Activated naive CD4-positive, alpha-beta T cell treated with anti-CD3 and anti-CD28 coated beads for 36 hours (primary cell): ENCODE measurements around the gene SLC6A6. TPM values are rescaled to one million over a fixed set of nuclear protein-coding genes. Genes with fewer than 3 reads are reported as not detected.
A peak's percentile ranks its signal among the peaks of the same experiment; 100 is the strongest.

Source experiments
- CTCF ChIA-PET: fragments of 350-600 bp; sonication (Branson Sonifier 250); formaldehyde crosslinking; loops from one replicate; lab custom pipeline; 2021; ENCODE audit warnings: antibody characterized with exemption; lab: Charles Lee
- DNase-seq: peaks from one replicate; pipeline ENCODE4 v3.0.0-alpha.2; 2020
- H3K27ac Mint-ChIP-seq: one replicate; pipeline ENCODE4 v1.8.0; 2021; ENCODE audit warnings: mild to moderate bottlenecking, mixed read lengths
- H3K27me3 Mint-ChIP-seq: one replicate; pipeline ENCODE4 v1.8.0; 2021; ENCODE audit warnings: low read depth, mixed read lengths
- H3K36me3 Mint-ChIP-seq: one replicate; pipeline ENCODE4 v1.8.0; 2021; ENCODE audit warnings: low read depth, mixed read lengths
- H3K4me1 Mint-ChIP-seq: one replicate; pipeline ENCODE4 v1.8.0; 2021; ENCODE audit warnings: low read depth, mixed read lengths
- H3K4me3 Mint-ChIP-seq: one replicate; pipeline ENCODE4 v1.8.0; 2021; ENCODE audit warnings: mild to moderate bottlenecking, moderate library complexity, mixed read lengths
- H3K9me3 Mint-ChIP-seq: one replicate; pipeline ENCODE4 v1.8.0; 2021; ENCODE audit warnings: mixed read lengths
- intact Hi-C: fragments of 100-400 bp; cut with micrococcal nuclease; formaldehyde crosslinking; loops from one replicate; pipeline ENCODE4 v1.15.1; 2023
- total RNA-seq, 2 experiments: library from RNA; stranded (reverse); gene quantifications; one replicate each; pipeline ENCODE4 v1.2.3, GENCODE V29; 2021

SLC6A6 gene
- total RNA-seq, 2 experiments from 2014 or later, result 32.2 to 36.9 TPM

- no peaks in the 10 kb centered on the region for H3K27me3 Mint-ChIP-seq
- peaks cover 5% of the 10 kb centered on the region for H3K4me1 Mint-ChIP-seq
- peaks cover 5% of the 10 kb centered on the region for H3K9me3 Mint-ChIP-seq
- CTCF ChIA-PET, result interaction anchor here (0.6 to 3.5 kb wide), 11 partner anchors 8 to 413 kb away, joined by 3 to 14 read pairs (median 4); partner anchors contain the start of genes CCDC174 and GRIP2
- intact Hi-C loops, result loop anchor here (2.0 kb wide), 1 partner anchor 273 kb away; no protein-coding TSS in a partner anchor
- H3K4me3 Mint-ChIP-seq, result no peak overlapping the region
- no peak for DNase-seq
- H3K36me3 Mint-ChIP-seq, result no peaks in the 10 kb centered on the region
- no peak overlapping the region for H3K27ac Mint-ChIP-seq
Measured at GRCh38 chr3:14507757-14508504, 105.5 kb downstream of the SLC6A6 start.

DNA sequence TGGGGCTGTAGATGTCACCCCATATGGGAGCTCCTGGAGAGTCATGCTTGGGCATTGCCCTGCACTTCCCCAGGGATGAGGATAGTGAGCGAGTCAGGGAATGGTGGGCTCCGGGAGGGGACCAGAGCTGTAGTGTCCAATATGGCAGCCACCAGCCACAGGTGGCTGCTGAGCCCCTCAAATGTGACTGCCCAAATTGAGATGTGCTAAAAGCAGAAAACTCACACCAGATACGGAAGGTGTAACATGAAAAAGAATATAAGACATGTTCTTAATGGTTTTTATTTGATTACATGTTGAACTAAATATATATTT lies 106.1 kb downstream of the SLC6A6 start:
- CTCF ChIA-PET, result interaction anchor here (0.6 to 3.5 kb wide), 12 partner anchors 8 to 412 kb away, joined by 3 to 14 read pairs (median 4); partner anchors contain the start of genes CCDC174 and GRIP2
- no peaks in the 10 kb centered on the region for H3K9me3 Mint-ChIP-seq
- H3K36me3 Mint-ChIP-seq, result no peaks in the 10 kb centered on the region
- H3K4me1 Mint-ChIP-seq, result peaks cover 5% of the 10 kb centered on the region
- H3K4me3 Mint-ChIP-seq, result no peak overlapping the region
- DNase-seq, result no peak
- H3K27ac Mint-ChIP-seq, result no peak overlapping the region
- intact Hi-C loops, result loop anchor here (2.0 kb wide), 1 partner anchor 272 kb away; no protein-coding TSS in a partner anchor
- no peaks in the 10 kb centered on the region for H3K27me3 Mint-ChIP-seq

- Mint-ChIP-seq H3K36me3 (no peaks in the 10 kb centered on the region), H3K27ac (no peak overlapping the region), H3K4me1 (peaks cover 5% of the 10 kb centered on the region), H3K27me3 (no peaks in the 10 kb centered on the region), H3K4me3 (no peak overlapping the region), H3K9me3 (no peaks in the 10 kb centered on the region)
- intact Hi-C loops, result loop anchor here (1.0 to 2.0 kb wide), 3 partner anchors 39 to 412 kb away; no protein-coding TSS in a partner anchor
- CTCF ChIA-PET, result interaction anchor here (0.6 to 3.5 kb wide), 18 partner anchors 8 to 606 kb away, joined by 3 to 14 read pairs (median 3); partner anchors contain the start of genes CCDC174 and GRIP2
- DNase-seq, result peak; percentile 82
Measured at GRCh38 chr3:14508966-14509795, 106.8 kb downstream of the SLC6A6 start.

DNA sequence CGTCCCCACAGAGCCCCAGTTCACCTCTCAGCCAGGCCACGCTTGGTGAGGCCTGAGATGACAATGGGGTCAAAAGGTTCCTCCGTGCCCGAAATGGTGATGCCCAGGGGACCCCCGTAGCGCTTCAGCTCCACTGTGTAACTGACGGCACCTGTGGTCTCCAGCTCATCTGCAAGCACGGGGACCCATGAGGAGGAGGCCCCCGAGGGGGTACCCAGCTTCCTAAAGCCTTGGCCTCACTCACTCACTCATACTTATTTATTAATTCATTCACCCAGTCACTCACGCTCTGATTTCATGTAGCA lies 107.3 kb downstream of the SLC6A6 start:
- DNase-seq, result no peak
- no peaks in the 10 kb centered on the region for H3K27me3 Mint-ChIP-seq
- H3K36me3 Mint-ChIP-seq, result no peaks in the 10 kb centered on the region
- H3K9me3 Mint-ChIP-seq, result no peaks in the 10 kb centered on the region
- CTCF ChIA-PET, result interaction anchor here (0.7 to 3.5 kb wide), 9 partner anchors 8 to 607 kb away, joined by 3 to 14 read pairs (median 3); partner anchors contain the start of gene CCDC174
- peaks cover 5% of the 10 kb centered on the region for H3K4me1 Mint-ChIP-seq
- no peak overlapping the region for H3K27ac Mint-ChIP-seq
- intact Hi-C loops, result loop anchor here (1.0 to 2.0 kb wide), 3 partner anchors 39 to 412 kb away; no protein-coding TSS in a partner anchor
- H3K4me3 Mint-ChIP-seq, result no peak overlapping the region

DNA sequence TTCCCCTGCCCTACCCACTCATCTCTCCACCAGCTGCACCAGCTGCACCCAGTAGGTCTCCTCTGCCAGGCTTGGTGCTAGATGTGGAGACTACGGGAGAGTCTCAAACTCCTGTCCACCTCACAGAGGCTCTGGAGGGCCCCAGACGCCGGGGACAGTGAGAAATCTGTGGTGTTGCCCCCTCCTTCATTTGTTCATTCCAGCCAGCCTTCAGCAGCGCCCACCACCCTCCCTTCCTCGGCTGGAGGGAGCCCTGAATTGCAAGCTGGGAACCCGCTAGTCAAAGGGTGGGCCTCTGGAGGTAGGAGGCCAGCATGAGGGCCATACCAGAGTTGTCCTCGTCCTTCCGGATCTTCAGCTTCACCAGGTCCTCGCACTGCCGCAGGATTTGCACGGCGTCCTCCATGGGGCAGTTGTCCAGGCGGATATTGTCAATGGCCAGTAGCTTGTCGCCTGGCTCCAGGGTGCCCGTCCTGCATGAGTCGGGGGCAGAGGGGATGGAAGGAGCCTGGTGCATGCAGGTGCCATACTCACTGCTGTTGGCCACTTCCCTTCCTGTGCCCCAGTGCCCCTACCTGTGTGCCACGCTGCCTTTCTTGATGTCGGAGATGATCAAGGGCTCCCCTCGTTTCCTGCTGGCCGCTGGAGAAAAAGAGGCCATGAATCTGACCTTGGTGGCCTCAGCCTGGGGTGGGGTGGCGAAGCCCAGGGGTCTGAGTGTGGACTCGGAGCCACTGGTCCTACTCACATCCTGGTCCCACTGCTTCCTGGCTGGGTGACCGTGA lies 108.6 kb downstream of the SLC6A6 start:
- intact Hi-C loops, result no loop called here
- no peaks in the 10 kb centered on the region for H3K36me3 Mint-ChIP-seq
- no peak for DNase-seq
- peaks cover 5% of the 10 kb centered on the region for H3K4me1 Mint-ChIP-seq
- H3K9me3 Mint-ChIP-seq, result no peaks in the 10 kb centered on the region
- H3K27me3 Mint-ChIP-seq, result no peaks in the 10 kb centered on the region
- H3K4me3 Mint-ChIP-seq, result no peak overlapping the region
- CTCF ChIA-PET, result interaction anchor here (0.9 to 3.5 kb wide), 3 partner anchors 26 to 116 kb away, joined by 3 to 14 read pairs (median 3); no protein-coding TSS in a partner anchor
- H3K27ac Mint-ChIP-seq, result no peak overlapping the region

DNA sequence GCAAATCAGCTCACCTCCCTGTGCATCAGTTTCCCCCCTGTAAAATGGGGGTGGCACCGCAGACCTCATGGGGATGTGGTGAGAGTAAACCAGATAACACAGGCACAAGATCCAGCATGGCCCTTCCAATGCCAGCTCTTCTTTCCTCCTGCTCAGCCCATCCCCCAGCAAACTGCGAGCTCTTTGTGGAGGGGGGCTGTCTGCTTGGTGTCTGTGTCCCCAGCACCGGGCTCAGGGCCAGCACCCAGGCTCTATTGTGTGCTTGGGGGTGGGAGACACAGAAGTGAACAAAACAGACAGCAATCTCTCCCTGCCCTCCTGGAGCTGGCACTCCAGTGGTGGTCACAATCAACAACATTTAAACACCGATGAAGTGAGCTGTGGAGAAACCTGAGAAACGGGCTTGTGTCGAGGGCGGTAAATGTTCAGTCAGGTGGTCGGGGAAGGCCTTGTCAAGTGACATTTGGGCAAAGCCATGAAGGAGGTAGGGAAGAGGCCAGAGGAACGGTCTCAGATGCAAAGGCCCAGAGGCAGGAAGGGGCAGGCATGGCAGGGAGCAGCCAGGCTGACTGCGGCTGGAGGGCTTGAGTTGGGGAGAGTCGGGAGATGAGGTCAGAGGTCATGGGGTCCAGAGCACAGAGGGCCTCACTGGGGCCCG lies 109.3 kb downstream of the SLC6A6 start:
- Mint-ChIP-seq H3K4me1 (peaks cover 5% of the 10 kb centered on the region), H3K4me3 (no peak overlapping the region), H3K27me3 (no peaks in the 10 kb centered on the region), H3K9me3 (no peaks in the 10 kb centered on the region), H3K27ac (no peak overlapping the region), H3K36me3 (no peaks in the 10 kb centered on the region)
- intact Hi-C loops, result no loop called here
- no peak for DNase-seq
- CTCF ChIA-PET, result interaction anchor here (0.6 to 1.2 kb wide), 2 partner anchors 117 to 268 kb away, joined by 3 read pairs; no protein-coding TSS in a partner anchor

DNA sequence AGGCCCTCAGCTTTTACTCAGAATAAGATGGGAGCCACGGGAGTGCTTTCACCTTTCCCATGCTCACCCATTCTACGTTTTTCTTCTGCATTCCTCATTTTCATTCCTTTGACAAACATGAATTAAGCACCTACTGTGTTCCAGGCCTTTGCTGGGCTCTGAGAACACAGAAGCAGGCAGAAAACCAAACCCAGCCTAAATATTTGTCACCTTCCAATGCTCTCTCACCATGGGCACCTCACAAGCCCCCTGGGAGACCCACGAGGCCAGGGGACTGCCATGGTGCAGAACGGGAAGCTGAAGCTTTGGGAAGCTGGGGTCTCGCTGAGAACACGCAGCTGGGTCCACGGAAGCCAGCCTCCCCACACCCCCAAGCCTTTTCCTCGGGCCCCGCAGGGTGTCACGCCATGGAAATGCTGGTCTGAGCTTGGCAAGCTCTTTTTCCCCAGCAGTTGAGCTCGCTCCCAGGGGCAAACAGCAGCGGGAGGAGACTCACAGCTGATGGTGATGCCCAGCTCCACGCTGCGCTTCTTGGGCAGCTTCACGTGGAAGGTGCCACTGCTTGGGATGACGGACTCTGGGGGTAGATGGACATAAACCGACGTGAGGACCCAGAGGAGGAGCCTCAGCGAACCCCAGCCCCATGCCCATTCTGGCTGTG lies 110.0 kb downstream of the SLC6A6 start:
- CTCF ChIA-PET, result interaction anchor here (0.6 to 1.2 kb wide), 2 partner anchors 117 to 269 kb away, joined by 3 read pairs; no protein-coding TSS in a partner anchor
- no peak for DNase-seq
- Mint-ChIP-seq H3K27ac (no peak overlapping the region), H3K36me3 (no peaks in the 10 kb centered on the region), H3K27me3 (no peaks in the 10 kb centered on the region), H3K9me3 (no peaks in the 10 kb centered on the region), H3K4me3 (no peak overlapping the region), H3K4me1 (peaks cover 5% of the 10 kb centered on the region)
- intact Hi-C loops, result no loop called here

DNA sequence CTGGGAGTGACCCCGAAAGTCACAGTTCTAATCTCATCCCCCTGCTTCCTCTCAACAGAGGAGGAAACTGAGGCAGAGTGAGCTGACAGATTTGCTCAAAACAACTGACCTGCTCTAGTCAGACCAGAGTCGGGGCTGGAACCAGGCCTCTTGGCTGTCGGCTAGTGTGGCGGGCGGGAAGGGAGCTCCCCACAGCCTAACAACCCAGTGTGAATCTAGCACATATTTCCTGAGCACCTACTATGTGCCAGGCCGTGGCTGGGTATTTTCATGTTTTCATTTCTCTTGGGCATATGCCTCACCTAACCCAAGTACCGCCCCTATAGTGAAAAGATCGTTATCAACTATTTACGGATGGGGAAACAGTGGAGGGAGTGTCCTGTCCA lies 110.5 kb downstream of the SLC6A6 start:
- DNase-seq, result no peak
- intact Hi-C loops, result no loop called here
- no peak overlapping the region for H3K27ac Mint-ChIP-seq
- CTCF ChIA-PET, result no interaction called here
- peaks cover 5% of the 10 kb centered on the region for H3K4me1 Mint-ChIP-seq
- no peaks in the 10 kb centered on the region for H3K9me3 Mint-ChIP-seq
- no peak overlapping the region for H3K4me3 Mint-ChIP-seq
- H3K27me3 Mint-ChIP-seq, result no peaks in the 10 kb centered on the region
- no peaks in the 10 kb centered on the region for H3K36me3 Mint-ChIP-seq

GRCh38 chr3:14513566-14514322 lies 111.3 kb downstream of the SLC6A6 start:
- DNase-seq, result no peak
- H3K27ac Mint-ChIP-seq, result no peak overlapping the region
- H3K36me3 Mint-ChIP-seq, result no peaks in the 10 kb centered on the region
- H3K4me3 Mint-ChIP-seq, result no peak overlapping the region
- CTCF ChIA-PET, result no interaction called here
- no peaks in the 10 kb centered on the region for H3K9me3 Mint-ChIP-seq
- no peaks in the 10 kb centered on the region for H3K27me3 Mint-ChIP-seq
- peaks cover 1% of the 10 kb centered on the region for H3K4me1 Mint-ChIP-seq
- intact Hi-C loops, result no loop called here

DNA sequence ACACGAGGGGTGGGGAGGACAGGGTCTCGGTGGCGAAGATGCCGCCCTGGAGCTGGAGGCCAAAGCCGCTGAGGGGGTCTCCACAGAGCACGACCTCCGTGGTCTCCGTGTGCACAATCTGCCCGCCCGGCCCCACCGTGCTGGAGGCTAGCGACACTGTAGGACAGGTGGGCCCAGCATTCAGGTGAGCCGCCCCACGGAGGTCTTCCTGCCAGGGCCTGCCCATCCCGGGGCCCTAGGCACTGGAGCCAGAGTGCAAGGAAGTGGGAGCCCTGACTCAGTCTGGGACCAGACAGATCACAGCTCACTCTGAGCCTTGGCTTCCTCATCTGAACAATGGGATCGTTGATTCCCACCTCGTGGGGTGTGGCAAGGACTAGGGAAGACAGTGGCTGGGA lies 111.9 kb downstream of the SLC6A6 start:
- Mint-ChIP-seq H3K27me3 (no peaks in the 10 kb centered on the region), H3K4me3 (no peak overlapping the region), H3K36me3 (no peaks in the 10 kb centered on the region), H3K4me1 (no peaks in the 10 kb centered on the region), H3K9me3 (no peaks in the 10 kb centered on the region), H3K27ac (no peak overlapping the region)
- intact Hi-C loops, result no loop called here
- no peak for DNase-seq
- CTCF ChIA-PET, result no interaction called here
